ENCODE measurements around the gene ABL1.

The ABL1 gene

DNA sequence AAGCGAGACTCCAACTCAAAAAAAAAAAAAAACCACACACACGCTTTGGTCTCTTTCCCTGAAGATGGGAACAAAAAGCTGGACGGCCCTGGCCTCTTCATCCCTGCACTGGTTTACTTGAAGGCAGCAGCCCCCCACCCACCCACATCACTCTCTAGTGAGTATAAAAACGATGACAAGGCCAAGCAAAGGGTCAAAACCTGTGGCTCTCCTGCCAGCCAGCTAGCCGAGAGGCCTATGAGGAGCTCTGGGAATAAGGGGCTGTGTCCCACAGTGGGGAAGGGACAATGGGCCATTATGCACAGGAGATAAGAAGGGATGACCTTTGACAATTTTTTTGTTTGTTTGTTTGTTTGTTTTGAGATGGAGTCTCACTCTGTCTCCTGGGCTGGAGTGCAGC, 48.4 kb downstream of the ABL1 start:
- TF ChIP-seq, protein P1, sequence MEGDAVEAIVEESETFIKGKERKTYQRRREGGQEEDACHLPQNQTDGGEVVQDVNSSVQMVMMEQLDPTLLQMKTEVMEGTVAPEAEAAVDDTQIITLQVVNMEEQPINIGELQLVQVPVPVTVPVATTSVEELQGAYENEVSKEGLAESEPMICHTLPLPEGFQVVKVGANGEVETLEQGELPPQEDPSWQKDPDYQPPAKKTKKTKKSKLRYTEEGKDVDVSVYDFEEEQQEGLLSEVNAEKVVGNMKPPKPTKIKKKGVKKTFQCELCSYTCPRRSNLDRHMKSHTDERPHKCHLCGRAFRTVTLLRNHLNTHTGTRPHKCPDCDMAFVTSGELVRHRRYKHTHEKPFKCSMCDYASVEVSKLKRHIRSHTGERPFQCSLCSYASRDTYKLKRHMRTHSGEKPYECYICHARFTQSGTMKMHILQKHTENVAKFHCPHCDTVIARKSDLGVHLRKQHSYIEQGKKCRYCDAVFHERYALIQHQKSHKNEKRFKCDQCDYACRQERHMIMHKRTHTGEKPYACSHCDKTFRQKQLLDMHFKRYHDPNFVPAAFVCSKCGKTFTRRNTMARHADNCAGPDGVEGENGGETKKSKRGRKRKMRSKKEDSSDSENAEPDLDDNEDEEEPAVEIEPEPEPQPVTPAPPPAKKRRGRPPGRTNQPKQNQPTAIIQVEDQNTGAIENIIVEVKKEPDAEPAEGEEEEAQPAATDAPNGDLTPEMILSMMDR (IDR thresholded peaks at IDR 0.05; ENCODE audit: borderline replicate concordance, insufficient read depth, low read depth, low read length): no peak
- no peak overlapping the region for H3K4me3 ChIP-seq (ENCODE audit: low read depth, low read length)

DNA sequence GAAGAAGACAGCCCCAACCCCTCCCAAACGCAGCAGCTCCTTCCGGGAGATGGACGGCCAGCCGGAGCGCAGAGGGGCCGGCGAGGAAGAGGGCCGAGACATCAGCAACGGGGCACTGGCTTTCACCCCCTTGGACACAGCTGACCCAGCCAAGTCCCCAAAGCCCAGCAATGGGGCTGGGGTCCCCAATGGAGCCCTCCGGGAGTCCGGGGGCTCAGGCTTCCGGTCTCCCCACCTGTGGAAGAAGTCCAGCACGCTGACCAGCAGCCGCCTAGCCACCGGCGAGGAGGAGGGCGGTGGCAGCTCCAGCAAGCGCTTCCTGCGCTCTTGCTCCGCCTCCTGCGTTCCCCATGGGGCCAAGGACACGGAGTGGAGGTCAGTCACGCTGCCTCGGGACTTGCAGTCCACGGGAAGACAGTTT, 49.1 kb downstream of the ABL1 start:
- TF ChIP-seq, protein P1 (IDR thresholded peaks at IDR 0.05; ENCODE audit: borderline replicate concordance, insufficient read depth, low read depth, low read length): no peak
- H3K4me3 ChIP-seq (ENCODE audit: low read depth, low read length): no peak overlapping the region

DNA sequence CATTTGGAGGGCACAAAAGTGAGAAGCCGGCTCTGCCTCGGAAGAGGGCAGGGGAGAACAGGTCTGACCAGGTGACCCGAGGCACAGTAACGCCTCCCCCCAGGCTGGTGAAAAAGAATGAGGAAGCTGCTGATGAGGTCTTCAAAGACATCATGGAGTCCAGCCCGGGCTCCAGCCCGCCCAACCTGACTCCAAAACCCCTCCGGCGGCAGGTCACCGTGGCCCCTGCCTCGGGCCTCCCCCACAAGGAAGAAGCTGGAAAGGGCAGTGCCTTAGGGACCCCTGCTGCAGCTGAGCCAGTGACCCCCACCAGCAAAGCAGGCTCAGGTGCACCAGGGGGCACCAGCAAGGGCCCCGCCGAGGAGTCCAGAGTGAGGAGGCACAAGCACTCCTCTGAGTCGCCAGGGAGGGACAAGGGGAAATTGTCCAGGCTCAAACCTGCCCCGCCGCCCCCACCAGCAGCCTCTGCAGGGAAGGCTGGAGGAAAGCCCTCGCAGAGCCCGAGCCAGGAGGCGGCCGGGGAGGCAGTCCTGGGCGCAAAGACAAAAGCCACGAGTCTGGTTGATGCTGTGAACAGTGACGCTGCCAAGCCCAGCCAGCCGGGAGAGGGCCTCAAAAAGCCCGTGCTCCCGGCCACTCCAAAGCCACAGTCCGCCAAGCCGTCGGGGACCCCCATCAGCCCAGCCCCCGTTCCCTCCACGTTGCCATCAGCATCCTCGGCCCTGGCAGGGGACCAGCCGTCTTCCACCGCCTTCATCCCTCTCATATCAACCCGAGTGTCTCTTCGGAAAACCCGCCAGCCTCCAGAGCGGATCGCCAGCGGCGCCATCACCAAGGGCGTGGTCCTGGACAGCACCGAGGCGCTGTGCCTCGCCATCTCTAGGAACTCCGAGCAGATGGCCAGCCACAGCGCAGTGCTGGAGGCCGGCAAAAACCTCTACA, 49.8 kb downstream of the ABL1 start:
- H3K4me3 ChIP-seq (ENCODE audit: low read depth, low read length): no peak overlapping the region
- TF ChIP-seq, protein P1 (IDR thresholded peaks at IDR 0.05; ENCODE audit: borderline replicate concordance, insufficient read depth, low read depth, low read length): no peak

DNA sequence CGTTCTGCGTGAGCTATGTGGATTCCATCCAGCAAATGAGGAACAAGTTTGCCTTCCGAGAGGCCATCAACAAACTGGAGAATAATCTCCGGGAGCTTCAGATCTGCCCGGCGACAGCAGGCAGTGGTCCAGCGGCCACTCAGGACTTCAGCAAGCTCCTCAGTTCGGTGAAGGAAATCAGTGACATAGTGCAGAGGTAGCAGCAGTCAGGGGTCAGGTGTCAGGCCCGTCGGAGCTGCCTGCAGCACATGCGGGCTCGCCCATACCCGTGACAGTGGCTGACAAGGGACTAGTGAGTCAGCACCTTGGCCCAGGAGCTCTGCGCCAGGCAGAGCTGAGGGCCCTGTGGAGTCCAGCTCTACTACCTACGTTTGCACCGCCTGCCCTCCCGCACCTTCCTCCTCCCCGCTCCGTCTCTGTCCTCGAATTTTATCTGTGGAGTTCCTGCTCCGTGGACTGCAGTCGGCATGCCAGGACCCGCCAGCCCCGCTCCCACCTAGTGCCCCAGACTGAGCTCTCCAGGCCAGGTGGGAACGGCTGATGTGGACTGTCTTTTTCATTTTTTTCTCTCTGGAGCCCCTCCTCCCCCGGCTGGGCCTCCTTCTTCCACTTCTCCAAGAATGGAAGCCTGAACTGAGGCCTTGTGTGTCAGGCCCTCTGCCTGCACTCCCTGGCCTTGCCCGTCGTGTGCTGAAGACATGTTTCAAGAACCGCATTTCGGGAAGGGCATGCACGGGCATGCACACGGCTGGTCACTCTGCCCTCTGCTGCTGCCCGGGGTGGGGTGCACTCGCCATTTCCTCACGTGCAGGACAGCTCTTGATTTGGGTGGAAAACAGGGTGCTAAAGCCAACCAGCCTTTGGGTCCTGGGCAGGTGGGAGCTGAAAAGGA, 50.7 kb downstream of the ABL1 start:
- no peak overlapping the region for H3K4me3 ChIP-seq (ENCODE audit: low read depth, low read length)
- TF ChIP-seq, protein P1 (IDR thresholded peaks at IDR 0.05; ENCODE audit: borderline replicate concordance, insufficient read depth, low read depth, low read length): no peak

DNA sequence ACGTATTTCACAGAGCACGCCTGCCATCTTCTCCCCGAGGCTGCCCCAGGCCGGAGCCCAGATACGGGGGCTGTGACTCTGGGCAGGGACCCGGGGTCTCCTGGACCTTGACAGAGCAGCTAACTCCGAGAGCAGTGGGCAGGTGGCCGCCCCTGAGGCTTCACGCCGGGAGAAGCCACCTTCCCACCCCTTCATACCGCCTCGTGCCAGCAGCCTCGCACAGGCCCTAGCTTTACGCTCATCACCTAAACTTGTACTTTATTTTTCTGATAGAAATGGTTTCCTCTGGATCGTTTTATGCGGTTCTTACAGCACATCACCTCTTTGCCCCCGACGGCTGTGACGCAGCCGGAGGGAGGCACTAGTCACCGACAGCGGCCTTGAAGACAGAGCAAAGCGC, 51.9 kb downstream of the ABL1 start:
- TF ChIP-seq, protein P1 (IDR thresholded peaks at IDR 0.05; ENCODE audit: borderline replicate concordance, insufficient read depth, low read depth, low read length): no peak
- H3K4me3 ChIP-seq (ENCODE audit: low read depth, low read length): no peak overlapping the region

DNA sequence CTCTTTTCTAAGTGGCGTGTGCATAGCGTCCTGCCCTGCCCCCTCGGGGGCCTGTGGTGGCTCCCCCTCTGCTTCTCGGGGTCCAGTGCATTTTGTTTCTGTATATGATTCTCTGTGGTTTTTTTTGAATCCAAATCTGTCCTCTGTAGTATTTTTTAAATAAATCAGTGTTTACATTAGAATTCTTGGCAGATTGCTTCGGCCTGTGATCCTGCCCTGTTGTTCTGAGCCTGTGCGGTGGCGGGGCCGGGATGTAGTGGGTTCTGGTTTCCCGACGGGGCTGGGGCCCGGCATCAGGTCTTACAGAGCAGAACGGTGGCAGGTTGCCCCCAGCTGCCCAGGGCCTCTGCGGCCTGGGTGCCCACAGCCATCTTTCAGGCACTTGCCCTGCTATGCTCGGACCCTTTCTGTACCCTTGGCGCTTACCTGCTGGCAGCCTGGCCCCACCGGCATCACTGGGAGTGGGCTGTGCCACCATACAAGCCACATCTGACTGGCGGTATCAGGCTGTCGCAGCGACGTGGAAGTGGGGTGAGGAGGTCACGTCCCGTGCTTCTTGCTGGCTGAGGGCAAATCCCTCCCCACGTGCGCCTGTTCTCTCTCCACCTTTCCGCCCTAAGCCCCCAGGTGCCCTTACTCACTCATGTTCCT, 52.6 kb downstream of the ABL1 start:
- TF ChIP-seq, protein P1 (IDR thresholded peaks at IDR 0.05; ENCODE audit: borderline replicate concordance, insufficient read depth, low read depth, low read length): no peak
- no peak overlapping the region for H3K4me3 ChIP-seq (ENCODE audit: low read depth, low read length)
